ENCODE measurements around the gene KRTAP27-1.

KRTAP27-1 gene

DNA sequence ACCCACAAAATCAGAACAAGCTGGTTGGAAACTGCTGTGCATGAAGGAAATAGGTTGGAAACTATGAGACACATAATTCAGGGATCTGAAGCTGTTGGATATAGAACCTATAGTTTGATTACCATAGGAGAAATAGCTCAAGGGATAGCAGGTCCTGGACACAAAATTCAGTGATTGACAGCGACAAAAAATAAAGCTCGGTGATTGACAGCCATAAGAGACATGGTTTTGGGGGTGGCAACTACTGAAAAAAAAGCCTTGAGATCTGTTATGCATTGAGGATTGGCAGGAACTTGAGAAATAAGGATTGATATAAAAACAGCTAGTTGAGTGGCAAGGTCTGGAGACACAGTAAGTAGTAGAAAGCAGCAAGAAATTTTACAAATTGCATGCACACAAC lies 48.3 kb downstream of the KRTAP27-1 start, which contains the start of gene KRTAP25-1:
Gene KRTAP25-1 (minus strand): TSS at position 300 of the 400 bp plus-strand sequence. CDS start 24 bp downstream, at position 276.
- no peak for DNase-seq (ENCODE audit: low read depth, low spot score)

All from smooth muscle cell of the brain vasculature (primary cell).